ENCODE measurements around the gene NFAT5.

NFAT5 gene

GRCh38 chr16:69619514-69619913 lies 53.7 kb downstream of the NFAT5 start:
- TF ChIP-seq CTCF (IDR thresholded peaks at IDR 0.05; ENCODE audit: poor library complexity, severe bottlenecking): no peak
- DNase-seq (ENCODE audit: low spot score): no peak
- H3K27ac ChIP-seq (ENCODE audit: poor library complexity, severe bottlenecking): no peak overlapping the region
- ATAC-seq (ENCODE audit: low read depth): no peak
- H3K4me3 ChIP-seq (ENCODE audit: severe bottlenecking): no peak overlapping the region
- no peaks in the 10 kb centered on the region for H3K9me3 ChIP-seq (ENCODE audit: severe bottlenecking)
- H3K27me3 ChIP-seq (ENCODE audit: insufficient read depth, poor library complexity, severe bottlenecking): no peaks in the 10 kb centered on the region
- no peaks in the 10 kb centered on the region for H3K4me1 ChIP-seq (ENCODE audit: insufficient read depth, poor library complexity, severe bottlenecking)
- peaks cover 29% of the 10 kb centered on the region for H3K36me3 ChIP-seq (ENCODE audit: low read depth)

- no peak for ATAC-seq (ENCODE audit: low read depth)
- no peak for TF ChIP-seq CTCF (IDR thresholded peaks at IDR 0.05; ENCODE audit: poor library complexity, severe bottlenecking)
- H3K4me1 ChIP-seq (ENCODE audit: insufficient read depth, poor library complexity, severe bottlenecking): no peaks in the 10 kb centered on the region
Measured at GRCh38 chr16:69620573-69620972, 54.8 kb downstream of the NFAT5 start.

GRCh38 chr16:69621225-69621624 lies 55.5 kb downstream of the NFAT5 start:
- no peak for TF ChIP-seq CTCF (IDR thresholded peaks at IDR 0.05; ENCODE audit: poor library complexity, severe bottlenecking)
- Histone ChIP-seq H3K27ac (ENCODE audit: poor library complexity, severe bottlenecking) (no peak overlapping the region), H3K4me1 (ENCODE audit: insufficient read depth, poor library complexity, severe bottlenecking) (no peaks in the 10 kb centered on the region), H3K27me3 (ENCODE audit: insufficient read depth, poor library complexity, severe bottlenecking) (no peaks in the 10 kb centered on the region), H3K9me3 (ENCODE audit: severe bottlenecking) (no peaks in the 10 kb centered on the region), H3K36me3 (ENCODE audit: low read depth) (peaks cover 36% of the 10 kb centered on the region), H3K4me3 (ENCODE audit: severe bottlenecking) (no peak overlapping the region)
- ATAC-seq (ENCODE audit: low read depth) (no peak), DNase-seq (ENCODE audit: low spot score) (no peak)

More at GRCh38 chr16:69620573-69620972, 54.8 kb downstream of the NFAT5 start:
- DNase-seq (ENCODE audit: low spot score): no peak
- peaks cover 32% of the 10 kb centered on the region for H3K36me3 ChIP-seq (ENCODE audit: low read depth)
- H3K27me3 ChIP-seq (ENCODE audit: insufficient read depth, poor library complexity, severe bottlenecking): no peaks in the 10 kb centered on the region
- H3K4me3 ChIP-seq (ENCODE audit: severe bottlenecking): no peak overlapping the region
- H3K9me3 ChIP-seq (ENCODE audit: severe bottlenecking): no peaks in the 10 kb centered on the region
- H3K27ac ChIP-seq (ENCODE audit: poor library complexity, severe bottlenecking): no peak overlapping the region

- DNase-seq (ENCODE audit: low spot score): no peak
- no peaks in the 10 kb centered on the region for H3K4me1 ChIP-seq (ENCODE audit: insufficient read depth, poor library complexity, severe bottlenecking)
- TF ChIP-seq CTCF (IDR thresholded peaks at IDR 0.05; ENCODE audit: poor library complexity, severe bottlenecking): no peak
- no peak for ATAC-seq (ENCODE audit: low read depth)
- H3K9me3 ChIP-seq (ENCODE audit: severe bottlenecking): no peaks in the 10 kb centered on the region
- H3K27me3 ChIP-seq (ENCODE audit: insufficient read depth, poor library complexity, severe bottlenecking): no peaks in the 10 kb centered on the region
- H3K36me3 ChIP-seq (ENCODE audit: low read depth): peaks cover 49% of the 10 kb centered on the region
- no peak overlapping the region for H3K4me3 ChIP-seq (ENCODE audit: severe bottlenecking)
- H3K27ac ChIP-seq (ENCODE audit: poor library complexity, severe bottlenecking): no peak overlapping the region
Measured at GRCh38 chr16:69626256-69626655, 60.5 kb downstream of the NFAT5 start.

GRCh38 chr16:69632828-69633227 lies 67.1 kb downstream of the NFAT5 start:
- H3K4me1 ChIP-seq (ENCODE audit: insufficient read depth, poor library complexity, severe bottlenecking): no peaks in the 10 kb centered on the region
- peaks cover 71% of the 10 kb centered on the region for H3K36me3 ChIP-seq (ENCODE audit: low read depth)
- DNase-seq (ENCODE audit: low spot score) (no peak), ATAC-seq (ENCODE audit: low read depth) (no peak)
- no peak overlapping the region for H3K27ac ChIP-seq (ENCODE audit: poor library complexity, severe bottlenecking)
- no peak for TF ChIP-seq CTCF (IDR thresholded peaks at IDR 0.05; ENCODE audit: poor library complexity, severe bottlenecking)
- no peak overlapping the region for H3K4me3 ChIP-seq (ENCODE audit: severe bottlenecking)
- H3K27me3 ChIP-seq (ENCODE audit: insufficient read depth, poor library complexity, severe bottlenecking): no peaks in the 10 kb centered on the region
- H3K9me3 ChIP-seq (ENCODE audit: severe bottlenecking): peaks cover 7% of the 10 kb centered on the region

All from RWPE2 (cell line).